22Rv1 (cell line): ENCODE measurements around the gene ANG.

Experiments used
- CTCF ChIP-seq: fragments of 450-650 bp; IDR thresholded peaks from 2 replicates; pipeline ENCODE4 v1.5.1; 2017; ENCODE audit warnings: mild to moderate bottlenecking
- ZFX ChIP-seq: fragments of 450-650 bp; IDR thresholded peaks from 2 replicates; pipeline ENCODE4 v1.6.1; 2017; ENCODE audit warnings: antibody characterized with exemption, borderline replicate concordance

DNA sequence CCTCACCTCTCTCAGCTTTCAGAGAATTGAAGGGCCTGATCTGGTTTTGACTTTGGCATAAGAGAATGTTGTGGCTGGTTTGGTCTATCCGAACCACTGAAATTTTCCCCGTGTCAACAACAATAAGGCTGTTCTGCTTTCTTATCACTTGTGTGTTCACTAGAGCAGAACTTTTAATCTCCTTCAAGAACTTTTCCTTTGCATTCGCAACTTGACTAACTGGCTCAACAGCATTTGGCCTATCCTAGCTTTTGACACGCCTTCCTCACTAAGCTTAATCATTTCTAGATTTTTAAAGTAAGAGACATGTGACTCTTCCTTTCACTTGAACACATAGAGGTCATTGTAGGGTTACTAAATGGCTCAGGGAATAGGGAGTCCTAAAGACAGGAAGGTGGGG is 31.2 kb downstream of the ANG start:
- TF ChIP-seq CTCF: no peak
- TF ChIP-seq ZFX: no peak
